ENCODE data around the gene ITGA2.
A peak's percentile ranks its signal among the peaks of the same experiment; 100 is the strongest.

Gene ITGA2

GRCh38 chr5:53048248-53048647 lies 59.1 kb downstream of the ITGA2 start:
- DNase-seq (ENCODE audit: low read depth) = no peak
- no peak overlapping the region for H3K4me3 ChIP-seq (ENCODE audit: low read depth, low read length)
- TF ChIP-seq CTCF (IDR thresholded peaks at IDR 0.05; ENCODE audit: low read depth, low read length) = no peak
- TF ChIP-seq MAX (IDR thresholded peaks at IDR 0.05; ENCODE audit: low read depth, low read length) = no peak
- no peak for TF ChIP-seq MYC (IDR thresholded peaks at IDR 0.05; ENCODE audit: low read depth, low read length)
- TF ChIP-seq POLR2A (IDR thresholded peaks at IDR 0.05; ENCODE audit: extremely low read depth, insufficient read length) = no peak

- no peak for TF ChIP-seq CTCF (IDR thresholded peaks at IDR 0.05; ENCODE audit: low read depth, low read length)
- TF ChIP-seq POLR2A (IDR thresholded peaks at IDR 0.05; ENCODE audit: extremely low read depth, insufficient read length) = no peak
- no peak for TF ChIP-seq MYC (IDR thresholded peaks at IDR 0.05; ENCODE audit: low read depth, low read length)
- no peak for DNase-seq (ENCODE audit: low read depth)
- H3K4me3 ChIP-seq (ENCODE audit: low read depth, low read length) = no peak overlapping the region
Observed at GRCh38 chr5:53052499-53052898, 63.3 kb downstream of the ITGA2 start.

GRCh38 chr5:53053364-53053763 lies 64.2 kb downstream of the ITGA2 start:
- DNase-seq (ENCODE audit: low read depth) = no peak
- TF ChIP-seq MYC (IDR thresholded peaks at IDR 0.05; ENCODE audit: low read depth, low read length) (no peak), MAX (IDR thresholded peaks at IDR 0.05; ENCODE audit: low read depth, low read length) (no peak), CTCF (IDR thresholded peaks at IDR 0.05; ENCODE audit: low read depth, low read length) (no peak), POLR2A (IDR thresholded peaks at IDR 0.05; ENCODE audit: extremely low read depth, insufficient read length) (no peak)
- H3K4me3 ChIP-seq (ENCODE audit: low read depth, low read length) = no peak overlapping the region

- H3K4me3 ChIP-seq (ENCODE audit: low read depth, low read length) = no peak overlapping the region
- TF ChIP-seq POLR2A (IDR thresholded peaks at IDR 0.05; ENCODE audit: extremely low read depth, insufficient read length) (no peak), MYC (IDR thresholded peaks at IDR 0.05; ENCODE audit: low read depth, low read length) (no peak), MAX (IDR thresholded peaks at IDR 0.05; ENCODE audit: low read depth, low read length) (no peak), CTCF (IDR thresholded peaks at IDR 0.05; ENCODE audit: low read depth, low read length) (no peak)
- no peak for DNase-seq (ENCODE audit: low read depth)
Observed at GRCh38 chr5:53055365-53055764, 66.2 kb downstream of the ITGA2 start.

GRCh38 chr5:53059281-53059680 lies 70.1 kb downstream of the ITGA2 start:
- TF ChIP-seq MYC (IDR thresholded peaks at IDR 0.05; ENCODE audit: low read depth, low read length) (no peak), MAX (IDR thresholded peaks at IDR 0.05; ENCODE audit: low read depth, low read length) (no peak), CTCF (IDR thresholded peaks at IDR 0.05; ENCODE audit: low read depth, low read length) (no peak), POLR2A (IDR thresholded peaks at IDR 0.05; ENCODE audit: extremely low read depth, insufficient read length) (no peak)
- H3K4me3 ChIP-seq (ENCODE audit: low read depth, low read length) = no peak overlapping the region
- DNase-seq (ENCODE audit: low read depth) = peak; percentile 1

GRCh38 chr5:53063176-53063575 lies 74.0 kb downstream of the ITGA2 start:
- no peak overlapping the region for H3K4me3 ChIP-seq (ENCODE audit: low read depth, low read length)
- TF ChIP-seq POLR2A (IDR thresholded peaks at IDR 0.05; ENCODE audit: extremely low read depth, insufficient read length) = no peak
- TF ChIP-seq MAX (IDR thresholded peaks at IDR 0.05; ENCODE audit: low read depth, low read length) = no peak
- TF ChIP-seq MYC (IDR thresholded peaks at IDR 0.05; ENCODE audit: low read depth, low read length) = no peak
- TF ChIP-seq CTCF (IDR thresholded peaks at IDR 0.05; ENCODE audit: low read depth, low read length) = no peak
- DNase-seq (ENCODE audit: low read depth) = no peak

All from NB4 (cell line).